ENCODE measurements around the gene HELZ. TPM values are rescaled to one million over a fixed set of nuclear protein-coding genes. Genes with fewer than 3 reads are reported as not detected.

HELZ gene
- polyA plus RNA-seq, 1 of the 3 experiments (the other 2 are of a cell fraction), result 4.3 TPM

DNA sequence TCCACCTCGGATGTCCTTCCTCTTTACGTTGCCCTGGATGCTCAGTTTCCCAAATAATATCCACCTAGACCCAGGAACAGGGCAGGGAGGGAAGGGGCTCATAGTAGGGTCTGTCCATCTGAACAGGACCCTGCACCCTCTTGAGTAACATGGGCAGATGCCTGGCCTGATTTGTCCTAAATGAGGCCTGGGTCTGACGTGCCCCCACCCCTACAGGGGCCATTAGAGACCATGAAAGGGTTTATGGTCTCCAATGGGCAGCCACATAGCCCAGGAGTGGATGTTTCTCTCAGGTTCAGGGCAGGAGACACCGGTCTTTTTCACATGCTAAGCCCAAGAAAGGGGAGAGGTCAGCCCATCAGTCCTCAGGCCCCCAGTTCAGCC lies 193.8 kb downstream of the HELZ start:
- Histone ChIP-seq H3K4me3 (ENCODE audit: low read depth in 2 of 2, low read length in 1 of 2) (no peak overlapping the region), H3K79me2 (ENCODE audit: insufficient read depth) (no peaks in the 10 kb centered on the region), H3K9me3 (peaks cover 9% of the 10 kb centered on the region), H2AFZ (ENCODE audit: low read depth) (no peak overlapping the region), H3K36me3 (replicated peaks in 1 of 2; ENCODE audit: control insufficient read depth in 1 of 2, insufficient read depth in 2 of 2, low read length in 1 of 2) (no peaks in the 10 kb centered on the region), H3K9me2 (no peaks in the 10 kb centered on the region), H3K4me1 (ENCODE audit: control insufficient read depth in 1 of 2, insufficient read depth in 2 of 2, low read depth in 1 of 2, low read length in 1 of 2) (peaks cover 0 to 3% of the 10 kb centered on the region in 2 experiments; a peak in 1 of 4 replicates), H3K27ac (ENCODE audit: low read depth in 2 of 2, low read length in 1 of 2) (no peak overlapping the region), H3F3A (replicated peaks; ENCODE audit: insufficient read depth) (no peaks in the 10 kb centered on the region), H3K4me2 (no peak overlapping the region; the same call in 1 of the 2 replicates), H3K9ac (no peak overlapping the region), H3K27me3 (ENCODE audit: insufficient read depth) (no peaks in the 10 kb centered on the region), H4K20me1 (ENCODE audit: insufficient read depth) (no peaks in the 10 kb centered on the region)
- WGBS (ENCODE audit: low lambda C conversion rate), result 16% methylated on average over 4 of the region's 4 CpGs
- no peak for DNase-seq
- ChIA-PET POLR2A (no interaction called here), CTCF (no interaction called here)
- TF ChIP-seq SMC3 (IDR thresholded peaks at IDR 0.05; ENCODE audit: low read depth, low read length), result no peak
- no peak for TF ChIP-seq RAD21 (IDR thresholded peaks at IDR 0.05; ENCODE audit: low read length)
- TF ChIP-seq, protein P1, sequence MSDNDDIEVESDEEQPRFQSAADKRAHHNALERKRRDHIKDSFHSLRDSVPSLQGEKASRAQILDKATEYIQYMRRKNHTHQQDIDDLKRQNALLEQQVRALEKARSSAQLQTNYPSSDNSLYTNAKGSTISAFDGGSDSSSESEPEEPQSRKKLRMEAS (IDR thresholded peaks at IDR 0.05; ENCODE audit: low read depth), result no peak
- TF ChIP-seq SIN3A (IDR thresholded peaks at IDR 0.05; ENCODE audit: borderline replicate concordance, low read depth, low read length), result no peak
- no peak for TF ChIP-seq RXRA (IDR thresholded peaks at IDR 0.05; ENCODE audit: borderline replicate concordance, low read depth)

DNA sequence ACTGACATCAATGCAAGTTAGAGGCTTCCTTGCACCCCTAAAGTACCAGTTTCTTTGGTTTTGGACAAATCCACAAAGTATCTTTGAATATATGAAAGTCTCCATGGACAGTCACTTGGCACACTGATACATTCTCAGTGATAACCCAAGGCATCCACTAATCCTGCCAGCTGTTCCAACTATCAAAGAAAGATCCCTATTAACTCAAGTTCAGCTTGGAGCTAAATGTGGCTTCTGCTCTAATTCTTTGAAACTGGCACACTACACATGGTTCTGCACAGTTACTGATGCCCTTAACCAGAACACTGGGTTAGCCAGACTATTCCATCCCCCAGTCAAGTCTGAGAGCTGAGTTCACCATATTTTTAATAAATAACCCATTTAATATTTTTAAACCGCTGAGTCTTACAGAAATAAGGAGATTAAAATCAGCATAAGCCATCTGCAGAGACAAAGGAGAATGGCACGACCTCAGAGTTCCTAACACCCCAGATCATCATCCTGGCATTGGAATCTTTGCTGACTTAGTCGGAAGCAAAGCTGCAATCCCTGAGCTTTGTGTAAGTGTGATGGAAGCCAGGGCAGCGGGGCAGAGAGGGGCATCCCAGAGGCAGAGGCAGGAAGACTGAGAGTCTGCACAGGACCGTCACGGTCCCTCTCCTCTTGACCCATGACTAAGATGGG lies 194.4 kb downstream of the HELZ start:
- H4K20me1 ChIP-seq (ENCODE audit: insufficient read depth), result no peaks in the 10 kb centered on the region
- H3K9ac ChIP-seq, result no peak overlapping the region

More for the DNA sequence above, 194.4 kb downstream of the HELZ start:
- no peaks in the 10 kb centered on the region for H3K79me2 ChIP-seq (ENCODE audit: insufficient read depth)
- H2AFZ ChIP-seq (ENCODE audit: low read depth), result no peak overlapping the region
- WGBS (ENCODE audit: low lambda C conversion rate), result 44% methylated on average over 6 of the region's 6 CpGs
- H3K4me3 ChIP-seq (ENCODE audit: low read depth in 2 of 2, low read length in 1 of 2), result no peak overlapping the region
- TF ChIP-seq CHD2 (IDR thresholded peaks at IDR 0.05; ENCODE audit: low read length, partially characterized antibody), result no peak
- no peak for TF ChIP-seq TEAD4 (IDR thresholded peaks at IDR 0.05; ENCODE audit: borderline replicate concordance, insufficient read depth)
- no peak for TF ChIP-seq RXRA (IDR thresholded peaks at IDR 0.05; ENCODE audit: borderline replicate concordance, low read depth)
- TF ChIP-seq, protein P2, sequence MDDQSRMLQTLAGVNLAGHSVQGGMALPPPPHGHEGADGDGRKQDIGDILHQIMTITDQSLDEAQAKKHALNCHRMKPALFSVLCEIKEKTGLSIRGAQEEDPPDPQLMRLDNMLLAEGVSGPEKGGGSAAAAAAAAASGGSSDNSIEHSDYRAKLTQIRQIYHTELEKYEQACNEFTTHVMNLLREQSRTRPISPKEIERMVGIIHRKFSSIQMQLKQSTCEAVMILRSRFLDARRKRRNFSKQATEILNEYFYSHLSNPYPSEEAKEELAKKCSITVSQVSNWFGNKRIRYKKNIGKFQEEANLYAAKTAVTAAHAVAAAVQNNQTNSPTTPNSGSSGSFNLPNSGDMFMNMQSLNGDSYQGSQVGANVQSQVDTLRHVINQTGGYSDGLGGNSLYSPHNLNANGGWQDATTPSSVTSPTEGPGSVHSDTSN (IDR thresholded peaks at IDR 0.05), result no peak
- TF ChIP-seq, protein P3, sequence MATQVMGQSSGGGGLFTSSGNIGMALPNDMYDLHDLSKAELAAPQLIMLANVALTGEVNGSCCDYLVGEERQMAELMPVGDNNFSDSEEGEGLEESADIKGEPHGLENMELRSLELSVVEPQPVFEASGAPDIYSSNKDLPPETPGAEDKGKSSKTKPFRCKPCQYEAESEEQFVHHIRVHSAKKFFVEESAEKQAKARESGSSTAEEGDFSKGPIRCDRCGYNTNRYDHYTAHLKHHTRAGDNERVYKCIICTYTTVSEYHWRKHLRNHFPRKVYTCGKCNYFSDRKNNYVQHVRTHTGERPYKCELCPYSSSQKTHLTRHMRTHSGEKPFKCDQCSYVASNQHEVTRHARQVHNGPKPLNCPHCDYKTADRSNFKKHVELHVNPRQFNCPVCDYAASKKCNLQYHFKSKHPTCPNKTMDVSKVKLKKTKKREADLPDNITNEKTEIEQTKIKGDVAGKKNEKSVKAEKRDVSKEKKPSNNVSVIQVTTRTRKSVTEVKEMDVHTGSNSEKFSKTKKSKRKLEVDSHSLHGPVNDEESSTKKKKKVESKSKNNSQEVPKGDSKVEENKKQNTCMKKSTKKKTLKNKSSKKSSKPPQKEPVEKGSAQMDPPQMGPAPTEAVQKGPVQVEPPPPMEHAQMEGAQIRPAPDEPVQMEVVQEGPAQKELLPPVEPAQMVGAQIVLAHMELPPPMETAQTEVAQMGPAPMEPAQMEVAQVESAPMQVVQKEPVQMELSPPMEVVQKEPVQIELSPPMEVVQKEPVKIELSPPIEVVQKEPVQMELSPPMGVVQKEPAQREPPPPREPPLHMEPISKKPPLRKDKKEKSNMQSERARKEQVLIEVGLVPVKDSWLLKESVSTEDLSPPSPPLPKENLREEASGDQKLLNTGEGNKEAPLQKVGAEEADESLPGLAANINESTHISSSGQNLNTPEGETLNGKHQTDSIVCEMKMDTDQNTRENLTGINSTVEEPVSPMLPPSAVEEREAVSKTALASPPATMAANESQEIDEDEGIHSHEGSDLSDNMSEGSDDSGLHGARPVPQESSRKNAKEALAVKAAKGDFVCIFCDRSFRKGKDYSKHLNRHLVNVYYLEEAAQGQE (IDR thresholded peaks at IDR 0.05; ENCODE audit: low read depth, low read length), result no peak
- ChIA-PET CTCF (no interaction called here), POLR2A (no interaction called here)
- no peaks in the 10 kb centered on the region for H3K9me2 ChIP-seq
- H3K4me1 ChIP-seq (ENCODE audit: control insufficient read depth in 1 of 2, insufficient read depth in 2 of 2, low read depth in 1 of 2, low read length in 1 of 2), result peaks cover 0 to 3% of the 10 kb centered on the region in 2 experiments; a peak in 1 of 4 replicates
- DNase-seq, result no peak
- H3K27me3 ChIP-seq (ENCODE audit: insufficient read depth), result no peaks in the 10 kb centered on the region; the same call in 1 of the 2 replicates
- H3F3A ChIP-seq (replicated peaks; ENCODE audit: insufficient read depth), result no peaks in the 10 kb centered on the region
- no peak overlapping the region for H3K27ac ChIP-seq (ENCODE audit: low read depth in 2 of 2, low read length in 1 of 2)
- H3K4me2 ChIP-seq, result no peak overlapping the region; the same call in 1 of the 2 replicates
- no peaks in the 10 kb centered on the region for H3K36me3 ChIP-seq (replicated peaks in 1 of 2; ENCODE audit: control insufficient read depth in 1 of 2, insufficient read depth in 2 of 2, low read length in 1 of 2)
- peaks cover 9% of the 10 kb centered on the region for H3K9me3 ChIP-seq
